HG03135 (cell line): ENCODE results near the gene FCER2.
"Not testable (repeated sequence)": the region's sequence is repeated elsewhere in the genome, so short reads cannot be mapped to it uniquely, and the experiment has no call there.

ENCODE experiments used
- ATAC-seq: cut with Tn5 transposase; IDR thresholded peaks from one replicate; pipeline ENCODE4 v1.9.1; 2021; ENCODE audit warnings: mild to moderate bottlenecking, moderate library complexity; ENCODE audit not compliant: unreplicated experiment

The FCER2 gene

GRCh38 chr19:7654401-7654800, 47.5 kb downstream of the FCER2 start:
- ATAC-seq, result no peak

GRCh38 chr19:7652061-7652641, 49.8 kb downstream of the FCER2 start:
- no peak for ATAC-seq

DNA sequence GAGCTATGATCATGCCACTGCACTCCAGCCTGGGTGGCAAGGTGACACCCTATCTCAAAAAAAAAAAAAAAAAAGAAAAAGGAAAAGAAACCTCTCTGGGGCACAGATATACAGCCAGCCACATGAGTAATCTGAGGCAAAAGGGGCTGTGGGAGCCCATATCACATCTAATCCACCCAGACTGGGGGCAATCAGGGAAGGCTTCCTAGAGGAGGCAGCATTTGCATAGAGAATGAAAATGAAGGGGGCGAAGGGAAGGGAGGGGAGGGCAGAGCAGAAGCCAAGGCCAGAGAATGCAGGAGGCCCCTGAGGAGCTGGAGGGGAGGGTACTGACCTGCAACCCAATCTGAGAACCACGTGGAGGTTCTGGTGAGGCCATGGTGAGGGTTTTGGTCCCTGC, 51.8 kb downstream of the FCER2 start:
- no peak for ATAC-seq

DNA sequence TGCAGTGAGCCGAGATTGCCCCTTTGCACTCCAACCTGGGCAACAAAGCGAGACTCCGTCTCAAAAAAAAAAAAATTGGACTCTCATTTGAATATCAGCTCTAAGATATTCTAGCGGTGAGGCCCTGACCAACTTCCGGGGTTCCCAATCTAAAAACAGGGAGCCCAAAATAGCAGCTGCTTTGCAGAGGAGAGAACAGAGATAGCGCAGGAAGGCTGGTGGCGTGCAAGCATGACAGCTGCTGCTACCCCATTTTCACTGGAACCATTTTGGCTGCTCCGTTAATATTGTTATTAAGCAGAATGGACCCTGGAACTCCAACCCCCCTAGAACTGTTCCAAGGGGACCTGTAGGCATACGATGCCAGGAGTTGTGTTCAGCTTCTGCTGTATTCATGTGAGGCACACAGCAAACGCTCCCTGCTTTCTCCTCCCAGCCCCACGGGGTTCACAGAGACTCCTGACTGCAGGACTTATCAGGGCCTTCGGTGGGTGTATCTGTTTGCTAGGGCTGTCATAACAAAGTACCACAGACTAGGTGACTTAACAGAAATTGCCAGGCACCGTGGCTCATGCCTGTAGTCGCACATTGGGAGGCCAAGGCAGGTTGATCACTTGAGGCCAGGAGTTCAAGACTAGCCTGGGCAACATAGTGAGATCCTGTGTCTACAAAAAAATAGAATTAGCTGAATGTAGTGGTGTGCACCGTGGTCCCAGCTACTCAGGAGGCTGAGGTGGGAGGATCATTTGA, 53.5 kb downstream of the FCER2 start:
- ATAC-seq, result no peak

GRCh38 chr19:7647156-7647555, 54.8 kb downstream of the FCER2 start:
- no peak for ATAC-seq

- ATAC-seq, result no peak
These were observed 55.6 kb downstream of the FCER2 start for GRCh38 chr19:7646426-7646700.

DNA sequence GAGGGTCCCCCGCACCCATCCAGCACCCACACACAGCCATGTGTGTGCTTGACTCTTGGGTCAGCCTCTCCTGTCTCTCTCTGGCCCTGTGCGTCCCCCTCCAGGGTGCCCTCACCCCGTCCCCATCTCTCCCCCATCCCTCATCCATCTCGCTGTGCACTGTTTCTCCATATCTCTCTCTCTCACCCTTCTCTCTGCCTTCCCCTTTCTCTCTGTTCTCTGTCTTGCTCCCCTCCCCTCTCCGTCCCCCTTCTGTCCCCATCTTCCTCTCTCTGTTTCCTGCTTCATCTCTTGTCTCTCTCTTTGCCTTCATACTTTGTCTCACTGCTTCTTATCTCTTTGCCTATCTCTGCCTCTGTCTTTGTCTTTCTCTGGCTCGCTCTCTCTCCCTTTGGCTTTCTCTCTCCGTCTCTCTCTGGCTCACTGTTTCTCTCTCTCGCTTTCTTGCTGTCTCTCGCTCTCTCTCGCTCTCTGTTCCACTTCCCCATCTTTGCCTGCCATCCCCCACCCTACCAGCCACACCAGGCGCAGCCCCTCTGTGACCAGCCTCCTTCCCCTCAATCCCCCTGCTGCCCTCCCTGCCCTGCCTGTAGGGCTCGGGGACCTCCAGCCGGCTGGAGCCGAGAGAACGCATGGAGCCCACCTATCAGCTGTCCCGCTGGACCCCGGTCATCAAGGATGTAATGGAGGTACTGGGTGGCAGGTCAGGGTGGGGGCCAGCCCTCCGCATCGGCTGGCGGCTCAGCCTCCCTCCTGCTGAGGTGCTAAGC, 56.1 kb downstream of the FCER2 start:
- ATAC-seq, result no peak

DNA sequence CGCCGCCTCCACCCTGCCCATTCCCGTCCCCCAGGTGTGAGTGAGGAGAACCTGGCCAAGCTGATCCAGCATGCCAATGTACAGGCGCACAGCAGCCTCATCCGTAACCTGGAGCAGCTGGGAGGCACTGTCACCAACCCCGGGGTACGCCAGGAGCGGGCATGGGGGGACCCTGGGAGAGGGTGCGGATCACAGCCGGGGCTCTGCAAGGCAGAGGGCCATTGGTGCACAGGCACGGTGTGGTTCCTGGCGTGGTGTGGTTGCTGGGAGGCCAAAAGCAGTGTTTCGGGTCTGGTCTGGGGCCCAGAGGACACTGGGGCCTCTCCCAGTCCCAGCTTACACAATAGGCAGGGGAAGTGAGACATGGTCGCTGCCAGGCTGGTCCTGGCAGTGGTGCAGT, 56.8 kb downstream of the FCER2 start:
- ATAC-seq, result no peak

- ATAC-seq, result no peak
These were observed 57.4 kb downstream of the FCER2 start for GRCh38 chr19:7644550-7644877.

DNA sequence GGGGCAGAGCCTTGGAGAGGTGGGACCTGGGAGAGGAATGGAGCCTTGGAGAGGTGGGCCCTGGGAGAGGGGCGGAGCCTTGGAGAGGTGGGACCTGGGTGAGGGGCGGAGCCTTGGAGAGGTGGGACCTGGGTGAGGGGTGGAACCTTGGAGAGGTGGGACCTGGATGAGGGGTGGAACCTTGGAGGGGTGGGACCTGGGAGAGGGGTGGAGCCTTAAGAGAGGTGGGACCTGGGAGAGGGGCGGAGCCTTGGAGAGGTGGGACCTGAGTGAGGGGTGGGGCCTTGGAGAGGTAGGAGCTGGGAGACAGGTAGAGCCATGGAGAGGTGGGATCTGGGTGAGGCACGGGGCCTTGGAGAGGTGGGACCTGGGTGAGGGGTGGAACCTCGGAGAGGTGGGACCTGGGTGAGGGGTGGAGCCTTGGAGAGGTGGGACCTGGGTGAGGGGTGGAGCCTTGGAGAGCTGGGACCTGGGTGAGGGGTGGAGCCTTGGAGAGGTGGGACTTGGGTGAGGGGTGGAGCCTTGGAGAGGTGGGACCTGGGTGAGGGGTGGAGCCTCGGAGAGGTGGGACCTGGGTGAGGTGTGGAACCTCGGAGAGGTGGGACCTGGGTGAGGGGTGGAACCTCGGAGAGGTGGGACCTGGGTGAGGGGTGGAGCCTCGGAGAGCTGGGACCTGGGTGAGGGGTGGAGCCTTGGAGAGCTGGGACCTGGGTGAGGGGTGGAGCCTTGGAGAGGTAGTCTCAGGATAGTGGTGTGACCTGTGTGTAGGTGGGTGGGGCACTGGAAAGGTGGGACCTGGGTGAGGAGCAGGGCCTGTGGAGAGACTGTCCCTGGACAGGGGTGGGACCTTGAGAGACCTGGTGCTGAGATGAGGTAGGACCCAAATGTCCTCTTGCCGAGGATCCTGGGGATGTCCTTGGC, 58.0 kb downstream of the FCER2 start:
- ATAC-seq, result not testable (repeated sequence)

DNA sequence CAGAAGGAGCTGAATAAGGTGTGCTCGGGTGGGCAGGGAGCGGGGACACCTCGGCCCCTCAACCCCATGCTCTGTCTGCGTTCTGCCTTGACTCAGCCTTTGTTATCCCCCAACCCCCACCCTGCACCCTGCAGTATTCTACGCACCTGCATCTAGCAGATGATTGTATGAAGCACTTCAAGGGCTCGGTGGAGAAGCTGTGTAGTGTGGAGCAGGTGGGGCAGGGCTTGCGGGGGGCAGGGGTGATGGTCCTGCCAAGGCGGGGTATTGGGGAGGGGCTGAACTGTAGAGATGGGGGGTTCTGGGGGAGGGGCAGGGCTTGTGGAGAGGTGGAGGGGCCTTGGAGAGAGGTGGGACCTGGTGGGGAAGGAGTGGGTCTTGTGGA, 58.9 kb downstream of the FCER2 start:
- no peak for ATAC-seq

DNA sequence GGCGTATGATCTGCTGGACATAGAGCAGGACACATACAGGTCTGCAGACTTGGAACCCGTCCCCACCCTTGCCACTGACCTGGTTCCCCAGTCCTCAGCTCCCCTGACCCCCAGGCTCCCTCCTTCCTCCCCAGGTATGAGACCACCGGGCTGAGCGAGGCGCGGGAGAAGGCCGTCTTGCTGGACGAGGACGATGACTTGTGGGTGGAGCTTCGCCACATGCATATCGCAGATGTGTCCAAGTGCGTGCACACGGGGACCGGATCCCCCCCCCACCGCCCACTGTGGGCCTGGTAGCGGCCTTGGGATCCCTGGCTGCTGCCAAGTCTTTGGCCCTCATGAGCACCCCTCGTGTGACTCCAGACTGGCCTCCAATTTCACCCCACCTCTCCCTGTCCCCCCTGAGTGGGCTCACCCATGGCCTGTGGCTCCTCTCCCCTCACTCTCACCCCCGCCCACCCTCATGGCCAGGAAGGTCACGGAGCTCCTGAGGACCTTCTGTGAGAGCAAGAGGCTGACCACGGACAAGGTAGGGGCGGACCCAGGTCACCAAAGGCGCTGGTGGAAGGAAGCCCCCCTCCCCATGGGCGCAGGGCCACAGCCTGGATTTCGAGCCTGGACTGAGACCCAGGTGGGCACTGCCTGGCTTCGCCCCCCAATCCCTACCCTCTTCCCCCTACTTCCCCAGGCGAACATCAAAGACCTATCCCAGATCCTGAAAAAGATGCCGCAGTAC, 59.5 kb downstream of the FCER2 start:
- no peak for ATAC-seq

- ATAC-seq, result no peak
These were observed 60.3 kb downstream of the FCER2 start for GRCh38 chr19:7641290-7642276.

DNA sequence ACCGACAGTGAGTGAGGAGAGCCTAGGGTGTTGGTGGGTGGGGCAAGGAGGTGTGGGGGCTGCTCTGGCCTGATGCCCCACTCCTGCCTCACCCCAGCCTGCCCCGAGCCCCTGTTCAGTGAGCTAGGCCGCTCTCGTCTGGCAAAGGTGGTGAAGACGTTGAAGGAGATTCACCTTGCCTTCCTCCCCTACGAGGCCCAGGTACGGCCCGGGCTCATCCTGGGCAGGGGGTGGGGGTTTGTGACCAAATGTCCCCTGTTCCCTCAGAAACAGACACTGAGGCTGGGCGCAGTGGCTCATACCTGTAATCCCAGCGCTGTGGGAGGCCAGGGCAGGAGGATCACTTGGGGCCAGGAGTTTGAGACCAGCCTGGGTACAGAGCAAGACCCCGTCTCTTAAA, 61.1 kb downstream of the FCER2 start:
- ATAC-seq, result no peak

DNA sequence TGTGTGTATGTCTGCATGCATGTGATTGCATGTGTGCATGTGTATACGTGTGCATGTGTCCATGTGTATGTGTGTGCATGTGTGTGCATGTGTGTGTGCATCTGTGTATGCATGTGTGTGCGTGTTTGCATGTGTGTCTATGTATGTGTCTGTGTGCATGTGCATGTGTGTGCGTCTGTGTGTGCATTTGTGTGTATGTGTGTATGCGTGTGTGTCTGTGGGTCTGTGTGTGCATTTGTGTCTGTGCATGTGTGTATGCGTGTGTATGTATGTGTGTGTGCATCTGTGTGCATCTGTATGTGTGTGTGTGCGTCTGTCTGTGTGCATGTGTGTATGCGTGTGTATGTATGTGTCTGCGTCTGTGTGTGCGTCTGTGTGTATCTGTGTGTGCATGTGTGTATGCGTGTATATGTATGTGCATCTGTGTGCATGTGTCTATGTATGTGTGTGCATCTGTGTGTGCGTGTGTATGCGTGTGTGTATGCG, 62.0 kb downstream of the FCER2 start:
- no peak for ATAC-seq

GRCh38 chr19:7638802-7639465, 63.0 kb downstream of the FCER2 start:
- ATAC-seq, result no peak
